ENCODE results near the gene SLC26A11.
"Not testable (repeated sequence)": the region's sequence is repeated elsewhere in the genome, so short reads cannot be mapped to it uniquely, and the experiment has no call there.

The SLC26A11 gene

DNA sequence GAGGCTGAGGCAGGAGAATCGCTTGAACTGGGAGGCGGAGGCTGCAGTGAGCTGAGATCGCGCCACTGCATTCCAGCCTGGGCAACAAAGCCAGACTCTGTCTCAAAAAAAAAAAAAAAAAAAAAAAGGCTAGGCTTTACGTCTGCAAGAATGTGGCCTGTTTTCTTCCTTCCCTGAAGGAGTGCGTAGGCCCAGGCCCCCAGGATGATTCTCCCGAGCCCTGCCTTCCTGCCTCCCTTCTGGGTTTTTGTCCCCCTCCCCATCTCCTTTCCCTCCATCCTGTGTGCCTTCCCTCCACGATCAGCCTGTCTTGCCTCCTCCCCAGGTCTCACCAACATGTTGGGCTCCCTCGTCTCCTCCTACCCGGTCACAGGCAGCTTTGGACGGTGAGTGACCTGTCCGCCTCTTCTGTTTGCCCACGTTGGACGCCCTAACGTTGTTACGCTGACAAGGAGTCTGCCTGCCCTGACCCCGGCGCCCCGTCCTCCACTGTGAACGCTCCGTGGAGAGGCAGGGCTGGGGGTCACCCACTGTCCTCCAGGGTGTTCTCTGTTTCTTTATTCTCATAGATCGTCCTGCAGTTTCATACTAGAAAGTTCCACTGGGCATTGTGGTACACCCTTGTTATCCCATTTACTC, 24.8 kb downstream of the SLC26A11 start:
- DNase-seq (ENCODE audit: low read depth), result no peak

DNA sequence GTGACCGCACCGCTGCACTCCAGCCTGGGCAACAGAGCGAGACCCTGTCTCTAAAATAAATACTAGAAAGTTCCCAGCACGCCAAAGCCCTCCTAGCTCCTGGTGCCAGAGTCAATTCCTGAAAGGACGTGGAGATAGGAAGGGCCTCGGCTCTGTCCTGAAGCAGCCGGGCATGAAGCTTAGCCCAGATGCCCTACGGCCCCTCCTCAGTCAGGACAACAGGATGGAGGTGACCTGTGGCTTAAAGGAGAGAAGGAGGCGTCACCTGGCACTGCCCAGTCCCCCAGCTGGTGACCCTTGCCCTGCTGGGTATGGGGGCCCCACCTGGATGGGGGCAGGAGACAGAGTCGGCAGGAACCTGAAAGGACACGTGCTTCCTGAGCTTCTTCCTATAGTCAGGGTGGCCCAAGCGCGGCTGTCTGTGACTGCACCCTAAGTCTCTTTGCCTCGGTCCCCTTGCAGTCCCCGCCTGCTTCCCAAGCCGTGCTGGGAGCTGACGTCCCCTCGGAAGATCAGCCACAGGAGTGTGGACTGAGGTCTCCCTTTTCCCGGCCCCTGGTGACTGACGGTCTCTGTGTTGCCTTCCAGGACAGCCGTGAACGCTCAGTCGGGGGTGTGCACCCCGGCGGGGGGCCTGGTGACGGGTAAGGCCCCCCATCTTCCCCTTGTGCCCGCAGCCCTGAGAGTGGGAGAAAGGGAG, 25.5 kb downstream of the SLC26A11 start:
- DNase-seq (ENCODE audit: low read depth), result no peak

DNA sequence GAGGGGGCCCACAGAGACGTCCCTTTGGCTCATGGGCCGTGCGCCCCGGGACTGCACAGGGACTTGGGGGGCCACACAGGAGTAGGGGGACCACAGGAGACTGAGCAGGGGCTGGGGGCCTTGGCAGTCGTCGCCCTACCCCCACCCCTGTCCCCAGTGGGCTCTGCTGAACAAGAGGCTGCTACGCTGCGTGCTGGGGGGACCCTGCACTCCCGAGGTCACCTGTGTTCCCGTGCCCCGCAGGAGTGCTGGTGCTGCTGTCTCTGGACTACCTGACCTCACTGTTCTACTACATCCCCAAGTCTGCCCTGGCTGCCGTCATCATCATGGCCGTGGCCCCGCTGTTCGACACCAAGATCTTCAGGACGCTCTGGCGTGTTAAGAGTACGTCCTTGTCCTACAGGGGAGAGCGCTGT, 26.0 kb downstream of the SLC26A11 start:
- DNase-seq (ENCODE audit: low read depth), result no peak

DNA sequence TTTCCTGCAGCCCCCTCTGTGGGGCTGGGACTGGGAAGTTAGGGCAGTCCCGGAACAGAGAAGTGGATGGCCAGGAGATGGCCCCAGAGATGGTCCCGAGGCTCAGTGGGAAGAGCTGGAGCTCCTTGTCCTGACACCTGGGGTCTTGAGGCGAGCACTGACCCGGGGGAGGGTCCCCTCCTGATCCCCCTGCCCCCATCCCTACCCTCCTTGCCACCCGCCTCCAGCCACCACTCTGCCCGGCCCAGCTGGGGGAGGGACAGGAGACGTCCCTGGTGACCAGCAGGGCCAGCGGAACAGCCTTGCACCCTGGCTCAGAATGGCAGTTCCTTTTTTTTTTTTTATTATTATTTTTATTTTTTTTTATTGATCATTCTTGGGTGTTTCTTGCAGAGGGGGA, 26.5 kb downstream of the SLC26A11 start:
- DNase-seq (ENCODE audit: low read depth), result no peak

DNA sequence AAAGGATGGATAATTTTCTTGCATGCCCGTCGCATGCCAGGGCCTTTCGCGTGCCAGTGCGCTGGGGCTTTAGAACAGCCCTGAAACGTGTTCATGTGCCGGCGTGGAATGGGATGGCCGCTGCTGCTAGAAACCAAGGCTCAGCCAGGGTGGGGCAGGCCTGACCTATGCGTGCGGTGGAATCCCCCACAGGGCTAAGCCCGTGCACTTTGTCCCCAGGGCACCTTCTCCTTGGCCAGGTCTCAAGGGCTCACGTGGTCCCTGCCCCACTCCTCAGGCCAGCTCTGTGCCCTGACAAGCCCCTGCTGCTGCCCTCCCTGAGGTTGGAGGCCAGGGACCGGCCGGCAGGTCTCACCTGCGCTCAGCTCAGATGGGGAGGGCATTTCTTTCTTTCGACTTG, 27.3 kb downstream of the SLC26A11 start:
- DNase-seq (ENCODE audit: low read depth), result no peak

DNA sequence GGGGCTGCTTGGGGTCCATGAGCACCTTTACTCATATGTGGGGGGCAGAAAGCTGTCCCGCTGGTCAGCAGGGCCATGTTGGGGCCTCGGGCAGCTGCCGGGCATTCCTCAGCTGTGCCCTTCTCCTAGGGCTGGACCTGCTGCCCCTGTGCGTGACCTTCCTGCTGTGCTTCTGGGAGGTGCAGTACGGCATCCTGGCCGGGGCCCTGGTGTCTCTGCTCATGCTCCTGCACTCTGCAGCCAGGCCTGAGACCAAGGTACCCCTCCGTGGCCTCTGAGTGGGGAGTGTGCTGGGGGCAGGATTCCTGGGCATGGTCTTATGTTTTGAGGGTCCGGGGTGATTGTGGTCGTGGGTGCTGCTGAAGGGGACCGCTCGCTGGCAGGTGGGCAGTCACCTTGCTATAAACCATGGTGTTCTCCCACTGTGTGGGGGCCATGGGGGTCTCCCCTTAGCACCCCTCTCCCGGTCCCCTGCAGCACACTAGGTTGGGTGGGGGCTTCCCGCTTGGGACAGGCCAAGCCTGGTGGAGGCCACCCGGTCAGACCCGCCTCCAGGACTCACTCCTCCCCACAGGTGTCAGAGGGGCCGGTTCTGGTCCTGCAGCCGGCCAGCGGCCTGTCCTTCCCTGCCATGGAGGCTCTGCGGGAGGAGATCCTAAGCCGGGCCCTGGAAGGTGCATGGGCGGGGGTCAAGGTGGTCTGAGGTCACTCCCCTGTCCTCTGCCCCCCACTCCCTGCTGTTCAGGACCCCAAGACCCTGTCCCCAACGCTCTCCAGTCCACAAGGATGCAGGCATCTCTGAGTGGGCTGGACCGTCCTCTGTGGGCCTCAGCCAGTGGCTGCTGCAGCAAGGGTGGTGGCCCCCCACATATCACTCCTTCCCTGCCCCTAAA, 28.0 kb downstream of the SLC26A11 start:
- no peak for DNase-seq (ENCODE audit: low read depth)

DNA sequence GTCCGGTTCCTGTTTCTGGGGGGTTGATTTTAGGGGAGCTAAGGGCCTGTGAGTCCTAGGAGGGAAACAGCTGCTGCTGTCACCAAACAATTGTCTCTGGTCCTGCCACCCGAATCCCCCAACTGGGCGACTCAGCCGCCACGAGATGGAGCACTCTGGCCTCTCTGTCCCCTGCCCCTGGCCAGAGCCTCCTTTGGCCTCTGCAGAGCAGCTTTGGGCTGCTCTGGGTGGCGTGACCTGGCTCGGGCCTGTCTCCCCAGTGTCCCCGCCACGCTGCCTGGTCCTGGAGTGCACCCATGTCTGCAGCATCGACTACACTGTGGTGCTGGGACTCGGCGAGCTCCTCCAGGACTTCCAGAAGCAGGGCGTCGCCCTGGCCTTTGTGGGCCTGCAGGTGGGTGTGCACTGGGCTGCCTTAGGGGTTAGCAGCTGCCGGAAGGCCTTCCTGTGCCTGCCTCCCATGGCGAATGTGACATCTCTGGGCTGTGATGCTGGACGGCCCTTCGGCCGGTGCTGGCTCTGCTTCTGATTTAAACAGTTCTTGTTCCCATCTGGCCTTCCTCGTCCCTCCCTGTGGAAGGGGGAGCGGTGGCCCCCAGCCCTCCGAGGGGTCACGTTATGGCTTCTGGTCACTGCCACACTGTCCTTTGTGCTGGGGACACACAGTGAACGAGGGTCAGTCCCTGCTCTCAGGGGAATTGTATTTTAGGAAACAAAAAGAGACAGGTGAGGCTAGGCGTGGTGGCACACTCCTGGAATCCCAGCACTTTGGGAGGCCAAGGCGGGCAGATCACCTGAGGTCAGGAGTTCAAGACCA, 28.9 kb downstream of the SLC26A11 start:
- DNase-seq (ENCODE audit: low read depth), result no peak

DNA sequence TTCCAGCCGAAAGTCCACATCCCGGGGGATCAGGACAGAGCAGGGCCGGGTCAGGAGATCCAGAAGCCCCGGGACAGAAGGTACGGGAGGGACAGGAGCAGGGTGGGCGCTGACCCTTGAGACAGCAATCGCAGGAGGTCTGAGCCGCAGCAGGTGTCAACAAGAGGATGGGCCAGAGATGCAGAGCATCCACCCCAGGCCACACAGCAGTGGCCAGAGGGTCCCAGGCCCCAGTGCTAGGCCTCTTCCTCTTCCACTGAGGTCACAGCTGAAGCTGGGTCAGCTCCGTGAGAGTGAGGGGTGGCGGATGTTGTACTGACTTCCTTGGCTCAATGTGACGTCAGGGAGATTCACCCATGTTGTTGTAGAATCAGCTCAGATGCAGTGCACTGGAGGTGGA, 31.7 kb downstream of the SLC26A11 start:
- no peak for DNase-seq (ENCODE audit: low read depth)

DNA sequence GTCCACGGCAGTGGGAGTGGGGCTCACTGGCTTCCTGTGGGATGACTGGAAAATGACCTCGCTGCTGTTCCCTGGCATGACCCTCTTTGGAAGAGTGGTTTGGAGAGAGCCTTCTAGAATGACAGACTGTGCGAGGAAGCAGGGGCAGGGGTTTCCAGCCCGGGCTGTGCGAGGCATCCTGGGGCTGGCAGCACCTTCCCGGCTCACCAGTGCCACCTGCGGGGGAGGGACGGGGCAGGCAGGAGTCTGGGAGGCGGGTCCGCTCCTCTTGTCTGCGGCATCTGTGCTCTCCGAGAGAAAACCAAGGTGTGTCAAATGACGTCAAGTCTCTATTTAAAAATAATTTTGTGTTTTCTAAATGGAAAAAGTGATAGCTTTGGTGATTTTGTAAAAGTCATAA, 32.6 kb downstream of the SLC26A11 start:
- no peak for DNase-seq (ENCODE audit: low read depth)

DNA sequence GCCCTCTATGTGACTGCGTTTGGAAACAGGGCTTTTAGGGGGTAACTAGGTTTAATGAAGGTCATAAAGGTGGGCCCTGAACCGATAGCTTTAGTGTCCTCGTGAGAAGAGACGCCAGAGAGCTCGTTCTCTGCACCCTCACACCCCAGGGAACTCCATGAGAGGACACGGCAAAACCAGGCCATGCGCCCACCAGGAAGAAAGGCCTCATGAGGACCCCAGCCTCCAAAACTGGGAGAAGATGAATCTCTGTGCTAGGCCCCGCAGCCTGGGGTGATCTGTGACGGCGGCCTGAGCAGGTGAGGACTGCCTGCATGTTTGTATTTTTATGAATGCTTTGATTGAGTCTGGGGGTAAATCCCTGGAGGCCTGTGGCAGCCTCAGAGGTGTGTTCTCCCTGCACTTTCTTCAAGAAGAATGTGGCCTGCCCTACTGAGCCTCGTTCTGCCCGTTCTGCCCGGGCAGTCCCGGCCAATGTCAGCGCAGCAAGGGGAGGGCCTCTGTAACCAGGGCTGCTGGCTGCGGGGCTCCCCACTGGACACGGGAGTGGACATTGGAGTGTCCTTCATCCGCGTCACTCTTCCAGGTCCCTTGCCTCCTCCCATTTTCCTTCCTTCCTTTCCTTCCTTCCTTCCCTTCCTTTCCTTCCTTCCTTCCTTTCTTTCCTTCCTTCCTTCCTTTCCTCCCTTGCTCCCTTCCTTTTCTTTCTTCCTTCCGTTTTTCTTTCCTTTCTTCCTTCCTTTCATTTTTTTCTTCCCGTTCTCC, 33.6 kb downstream of the SLC26A11 start:
- DNase-seq (ENCODE audit: low read depth), result no peak

DNA sequence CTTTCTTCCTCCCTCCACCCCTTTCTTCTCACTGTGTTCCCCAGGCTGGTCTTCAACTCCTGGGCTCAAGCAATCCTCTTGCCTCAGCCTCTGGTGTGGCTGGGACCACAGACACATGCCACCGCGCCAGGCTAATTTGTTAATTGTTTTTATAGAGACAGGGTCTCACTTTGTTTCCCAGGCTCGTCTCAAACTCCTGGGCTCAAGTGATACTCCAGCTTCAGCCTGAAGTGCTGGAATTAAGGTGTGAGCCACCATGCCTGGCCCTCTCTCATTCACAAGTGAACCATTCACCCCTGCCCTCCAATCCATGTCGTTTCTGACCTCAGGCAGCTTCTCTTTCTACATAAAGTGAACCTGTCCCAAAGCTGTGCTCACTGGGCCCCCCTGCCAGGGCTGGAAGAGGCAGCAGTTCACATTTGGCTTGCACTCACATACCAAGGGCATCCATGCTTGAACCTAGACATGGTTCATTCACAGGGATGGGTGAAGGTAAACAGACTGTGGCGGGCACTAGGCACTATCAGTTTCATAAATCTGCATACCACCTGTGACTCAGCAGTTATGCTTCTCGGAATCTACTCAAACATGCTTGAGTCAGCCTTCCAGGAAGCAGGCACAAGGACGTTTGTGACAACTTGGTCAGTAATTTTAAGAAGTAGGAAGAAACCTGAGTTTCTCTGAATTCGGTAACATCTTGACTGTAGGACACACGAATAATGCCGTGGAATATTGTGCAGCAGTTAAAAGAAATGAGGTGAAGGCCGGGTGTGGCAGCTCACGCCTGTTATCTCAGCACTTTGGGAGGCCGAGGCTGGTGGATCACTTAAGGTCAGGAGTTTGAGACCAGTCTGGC, 34.4 kb downstream of the SLC26A11 start:
- no peak for DNase-seq (ENCODE audit: low read depth)

DNA sequence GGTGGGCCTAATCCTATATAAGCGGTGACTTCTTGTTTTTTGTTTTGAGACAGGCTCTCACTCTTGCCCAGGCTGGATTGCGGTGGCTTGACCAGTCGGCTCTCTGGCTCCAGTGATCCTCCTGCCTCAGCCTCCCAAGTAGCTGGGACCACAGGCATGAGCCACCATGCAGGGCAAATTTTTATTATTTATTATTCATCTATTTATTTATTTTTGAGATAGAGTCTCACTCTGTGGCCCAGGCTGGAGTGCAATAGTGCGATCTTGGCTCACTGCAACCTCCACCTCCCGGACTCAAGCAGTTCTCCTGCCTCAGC, 35.8 kb downstream of the SLC26A11 start:
- DNase-seq (ENCODE audit: low read depth), result no peak

DNA sequence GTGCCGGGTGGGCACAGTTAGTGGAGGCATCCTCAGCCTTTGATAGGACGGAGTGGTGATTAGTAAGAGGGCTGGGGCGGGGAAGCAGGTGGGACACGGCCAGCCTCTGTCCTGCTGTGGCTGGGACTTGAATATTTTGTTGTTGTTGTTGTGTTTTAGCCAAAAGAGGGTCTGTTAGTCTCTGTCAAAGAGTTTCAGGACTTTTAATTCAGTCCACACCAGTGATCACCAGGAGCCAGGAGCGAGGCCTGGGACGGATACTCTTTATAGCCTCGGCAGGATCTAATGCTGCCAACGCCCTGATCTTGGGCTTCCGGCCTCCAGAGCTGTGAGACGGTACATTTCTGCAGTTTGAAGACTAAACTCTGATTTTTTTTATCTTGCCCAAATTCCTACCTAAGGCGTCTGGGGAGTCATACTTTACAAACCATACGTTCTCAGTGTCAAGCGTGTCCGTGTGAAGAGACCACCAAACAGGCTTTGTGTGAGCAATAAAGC, 37.5 kb downstream of the SLC26A11 start:
- DNase-seq (ENCODE audit: low read depth), result no peak

DNA sequence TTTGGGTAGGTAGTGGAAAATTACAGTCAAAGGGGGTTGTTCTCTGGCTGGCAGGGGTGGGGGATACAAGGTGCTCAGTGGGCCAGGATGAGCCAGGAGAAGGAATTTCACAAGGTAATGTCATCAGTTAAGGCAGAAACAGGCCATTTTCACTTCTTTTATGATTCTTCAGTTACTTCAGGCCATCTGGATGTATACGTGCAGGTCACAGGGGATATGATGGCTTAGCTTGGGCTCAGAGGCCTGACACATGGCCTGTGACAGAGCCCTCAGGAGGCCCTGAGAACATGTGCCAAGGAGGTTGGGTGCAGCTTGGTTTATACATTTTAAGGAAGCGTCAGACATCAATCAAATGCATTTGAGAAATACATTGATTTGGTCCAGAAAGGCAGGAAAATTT, 38.1 kb downstream of the SLC26A11 start:
- DNase-seq (ENCODE audit: low read depth), result not testable (repeated sequence)

DNA sequence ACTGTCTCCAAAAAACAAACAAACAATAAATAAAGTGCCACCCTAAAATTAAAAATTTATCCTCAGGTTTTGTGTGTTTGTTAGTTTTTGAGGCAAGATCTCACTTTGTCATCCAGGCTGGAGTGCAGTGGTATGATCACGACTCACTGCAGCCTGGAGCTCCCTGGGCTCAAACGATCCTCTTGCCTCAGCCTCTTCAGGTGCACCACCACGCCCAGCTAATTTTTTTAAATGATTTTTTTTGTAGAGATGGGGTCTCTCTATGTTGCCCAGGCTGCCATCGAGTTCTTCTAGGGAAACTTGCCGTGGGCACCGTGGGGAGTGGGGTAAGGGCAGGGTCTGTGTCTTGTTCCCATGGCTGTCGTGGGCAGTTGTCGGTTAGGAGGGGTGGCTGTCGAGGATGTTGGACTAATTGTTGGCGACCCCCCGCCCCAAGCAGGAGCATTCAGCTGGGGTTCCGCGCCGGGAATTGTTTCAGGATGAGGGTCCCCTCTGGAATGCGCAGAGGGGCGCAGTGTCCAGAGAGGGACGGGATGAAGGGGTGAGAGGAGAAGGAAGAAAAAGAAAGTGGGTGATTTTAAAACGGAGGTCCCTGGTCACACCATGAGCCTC, 39.3 kb downstream of the SLC26A11 start:
- DNase-seq (ENCODE audit: low read depth), result no peak

DNA sequence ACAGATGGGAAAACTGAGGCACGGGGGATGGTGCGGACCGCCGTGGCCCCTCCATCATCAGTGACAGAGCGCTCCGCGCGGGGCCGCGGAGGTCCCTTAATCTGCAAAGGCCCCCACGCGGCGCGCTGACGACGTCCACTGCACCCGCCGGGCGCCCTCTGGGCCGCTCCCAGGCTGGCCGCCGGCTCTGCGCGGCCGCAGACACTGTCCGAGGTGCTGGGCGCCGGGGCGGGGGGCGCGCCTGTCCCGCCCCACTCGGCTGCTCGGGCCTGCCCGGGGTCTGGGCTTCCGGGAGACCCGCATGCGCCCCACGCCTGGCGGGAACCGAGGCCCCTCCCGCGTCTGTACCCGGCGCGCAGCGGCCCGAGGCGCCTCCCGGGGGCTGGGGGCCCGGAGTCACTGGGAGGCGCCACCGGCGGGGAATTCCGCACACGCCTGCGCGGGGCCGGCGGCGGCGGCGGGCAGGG, 39.9 kb downstream of the SLC26A11 start:
- DNase-seq (ENCODE audit: low read depth), result no peak

DNA sequence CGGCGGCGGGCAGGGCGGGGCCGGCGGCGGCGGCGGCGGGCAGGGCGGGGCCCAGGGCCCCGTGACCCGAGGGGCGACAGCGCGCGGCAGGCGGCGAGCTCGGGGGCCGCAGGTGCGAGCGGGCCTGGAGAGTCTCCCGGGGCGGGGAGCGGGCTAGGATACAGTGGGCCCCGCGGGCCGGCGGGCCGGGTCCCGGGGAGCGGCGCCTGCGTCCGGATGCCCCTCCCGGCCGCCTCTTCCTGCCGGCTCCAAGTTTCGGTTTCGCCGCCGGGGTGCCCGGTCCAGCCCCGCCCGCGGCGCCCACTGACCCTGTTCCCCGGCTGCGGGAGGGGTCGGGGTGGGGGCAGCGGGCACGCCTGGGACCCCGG, 40.5 kb downstream of the SLC26A11 start, which contains the start of gene RNF213:
TSS of gene RNF213 (plus strand) at position 62 of the 368 bp plus-strand sequence. CDS start 2,830 bp downstream, outside the sequence.
- no peak for DNase-seq (ENCODE audit: low read depth)

DNA sequence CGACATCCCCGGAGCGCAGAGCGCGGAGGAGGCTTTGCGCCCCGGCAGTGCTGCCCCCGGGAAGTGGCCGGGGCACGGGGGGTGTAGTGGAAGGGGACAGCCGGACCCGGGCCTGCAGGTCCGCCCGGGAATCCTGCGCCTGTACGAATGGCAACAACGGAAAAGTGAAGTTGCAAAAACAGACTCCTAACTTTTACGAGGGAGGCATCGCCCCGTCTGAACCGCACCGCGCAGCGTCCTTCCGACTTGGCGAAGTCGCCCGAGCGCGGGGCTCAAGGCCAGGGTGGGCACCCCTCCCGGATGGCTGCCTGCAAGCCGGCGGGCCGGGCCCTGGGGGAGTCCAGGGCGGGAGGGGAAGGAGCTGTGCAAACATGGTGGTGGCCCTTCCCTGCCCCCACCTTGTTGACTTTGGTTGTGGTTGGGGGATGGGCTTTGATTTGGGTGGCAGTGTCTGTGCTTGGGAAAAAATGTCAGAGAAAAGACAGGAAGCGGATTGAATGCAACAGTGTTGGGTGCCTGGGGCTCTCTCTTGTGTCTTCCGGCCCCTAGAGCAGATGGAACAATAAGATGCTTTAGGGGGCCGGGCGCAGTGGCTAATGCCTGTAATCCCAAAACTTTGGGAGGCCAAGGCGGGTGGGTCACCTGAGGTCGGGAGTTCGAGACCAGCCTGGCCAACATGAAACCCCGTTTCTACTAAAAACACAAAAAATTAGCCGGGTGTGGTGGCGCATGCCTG, 41.1 kb downstream of the SLC26A11 start:
- DNase-seq (ENCODE audit: low read depth), result no peak

DNA sequence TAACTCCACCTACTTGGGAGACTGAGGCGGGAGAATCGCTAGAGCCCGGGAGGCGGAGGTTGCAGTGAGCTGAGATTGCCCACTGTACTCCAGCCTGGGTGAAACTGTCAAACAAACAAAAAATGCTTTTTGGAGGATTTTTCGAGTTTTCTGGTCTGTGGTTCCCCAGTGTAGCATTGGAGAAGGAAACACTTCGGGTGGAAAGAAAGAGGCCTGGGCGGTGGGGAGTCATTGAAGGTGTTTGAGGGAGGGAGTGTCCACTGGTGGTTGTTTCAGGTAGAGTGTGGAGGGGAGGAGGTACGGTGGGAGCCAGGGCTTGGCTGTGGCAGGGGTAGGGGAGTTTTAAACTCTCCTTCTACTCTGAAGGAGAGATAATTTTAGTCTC, 41.7 kb downstream of the SLC26A11 start:
- DNase-seq (ENCODE audit: low read depth), result no peak

Data from stimulated activated CD8-positive, alpha-beta memory T cell treated with anti-CD3 and anti-CD28 coated beads, Interleukin-7, amount 100 ng/mL, for 24 hours (primary cell).